K562 (cell line): Measurements from ENCODE around the gene RPS6KA4. TPM values are rescaled to one million over a fixed set of nuclear protein-coding genes. Genes with fewer than 3 reads are reported as not detected.

Experiments used
- BHLHE40 ChIP-seq: IDR thresholded peaks from 2 replicates; pipeline ENCODE4 v1.6.1; 2011; ENCODE audit warnings: low read length, improper control_type of control experiment
- CREB5 ChIP-seq: fragments of 250-450 bp; sonication (Bioruptor Pico); IDR thresholded peaks from 2 replicates; pipeline ENCODE4 v1.5.0; 2020; ENCODE audit warnings: mild to moderate bottlenecking
- CXXC5 ChIP-seq: fragments of 250-450 bp; sonication (Bioruptor Pico); IDR thresholded peaks from 2 replicates; pipeline ENCODE4 v1.8.0; 2022; ENCODE audit warnings: inconsistent platforms, mild to moderate bottlenecking, moderate library complexity
- FOXA3 ChIP-seq, 2 experiments: fragments of 450-650 bp in 1 of 2; sonication (generic) in 1 of 2; formaldehyde crosslinking; IDR thresholded peaks in 1 of 2; conservative IDR thresholded peaks in 1 of 2; 2 replicates each; pipeline versions ENCODE4 v1.4.0 to v1.8.0; 2020 to 2022; ENCODE audit warnings: mild to moderate bottlenecking in 2 of 2, missing genetic modification reagents in 1 of 2
- FOXP4 ChIP-seq: sonication (generic); formaldehyde crosslinking; IDR thresholded peaks from 2 replicates; pipeline ENCODE4 v1.8.0; 2022; ENCODE audit warnings: mild to moderate bottlenecking, missing genetic modification reagents, borderline replicate concordance
- HINFP ChIP-seq: fragments of 450-650 bp; conservative IDR thresholded peaks from 2 replicates; pipeline ENCODE4 v1.6.1; 2016; ENCODE audit warnings: missing genetic modification characterization, low read depth, mild to moderate bottlenecking, control low read depth, missing compliant biosample characterization
- KLF10 ChIP-seq: fragments of 250-450 bp; sonication (Bioruptor Pico); IDR thresholded peaks from 2 replicates; pipeline ENCODE4 v1.6.1; 2021; ENCODE audit warnings: matching md5 sums
- NUFIP1 ChIP-seq: fragments of 450-650 bp; IDR thresholded peaks from 2 replicates; pipeline ENCODE4 v1.6.1; 2018; ENCODE audit not compliant: partially characterized antibody
- RBM34 ChIP-seq: fragments of 200-400 bp; formaldehyde crosslinking; IDR thresholded peaks from 2 replicates; pipeline ENCODE4 v1.6.1; 2018; ENCODE audit warnings: low read length, borderline replicate concordance; ENCODE audit not compliant: insufficient read depth
- SAP30 ChIP-seq: fragments of 200-600 bp; sonication (generic); IDR thresholded peaks from 2 replicates; pipeline ENCODE4 v1.6.1; 2012; ENCODE audit warnings: borderline replicate concordance, low read depth, mild to moderate bottlenecking, moderate library complexity, low read length, control low read depth, inconsistent platforms; ENCODE audit not compliant: insufficient read depth, poor library complexity, severe bottlenecking
- SMARCA4 ChIP-seq: fragments of 450-650 bp; IDR thresholded peaks from 2 replicates; pipeline ENCODE4 v1.6.1; 2016
- ZNF165 ChIP-seq: fragments of 250-450 bp; sonication (Bioruptor Pico); IDR thresholded peaks from 2 replicates; pipeline ENCODE4 v1.4.0; 2020; ENCODE audit warnings: borderline replicate concordance
- ZNF217 ChIP-seq: sonication (generic); formaldehyde crosslinking; IDR thresholded peaks from 2 replicates; pipeline ENCODE4 v1.8.0; 2022; ENCODE audit warnings: mild to moderate bottlenecking, missing genetic modification reagents
- ZNF609 ChIP-seq: sonication (generic); formaldehyde crosslinking; IDR thresholded peaks from 2 replicates; pipeline ENCODE4 v1.8.1; 2023; ENCODE audit warnings: missing genetic modification reagents, mild to moderate bottlenecking, borderline replicate concordance
- ZNF668 ChIP-seq: fragments of 250-450 bp; sonication (Bioruptor Pico); IDR thresholded peaks from 2 replicates; pipeline ENCODE4 v1.8.0; 2022; ENCODE audit warnings: mild to moderate bottlenecking, inconsistent platforms
- ZSCAN32 ChIP-seq: fragments of 450-650 bp; formaldehyde crosslinking; IDR thresholded peaks from 2 replicates; pipeline ENCODE4 v1.4.0; 2020; ENCODE audit warnings: mild to moderate bottlenecking, moderate library complexity
- polyA plus RNA-seq, 8 experiments: library from polyadenylated mRNA; depleted of rRNA in 4 of 8; stranded (reverse) in 5 of 8; unstranded in 3 of 8; fragments of >200 nt; fragmentation: Nextera tagmentation in 2 of 8; fragmentation: Illumina TruSeq in 1 of 8; extraction: Ambion mirVana in 2 of 8; extraction: Trizol in 1 of 8; gene quantifications; 2 replicates each; pipeline versions ENCODE4 v1.2.1 to v1.2.3, GENCODE V29; 2011 to 2014; ENCODE audit warnings: inconsistent platforms in 1 of 8, missing spikeins in 1 of 8
- total RNA-seq, 7 experiments: library from RNA; depleted of rRNA in 6 of 7; stranded (reverse); fragments of >200 nt in 6 of 7; fragmentation: Illumina TruSeq in 2 of 7; extraction: Trizol in 2 of 7; gene quantifications; 2 replicates each; pipeline versions ENCODE4 v1.2.1 to v1.2.3, GENCODE V29; 2011 to 2021; ENCODE audit warnings: low replicate concordance in 1 of 7

Gene RPS6KA4
- total and polyA plus RNA-seq, 9 of the 15 experiments (the other 6 are each of a cell fraction or from before 2014, with no cell fraction given) = 0.15 to 23.8 (median 9.8) TPM

- TF ChIP-seq RBM34 = no peak
- no peak for TF ChIP-seq ZNF217 (CRISPR knock-in tag)
- TF ChIP-seq FOXA3 (CRISPR knock-in tag; conservative IDR thresholded peaks at IDR 0.05 in 1 of 2, IDR thresholded peaks at IDR 0.05 in 1 of 2) = no peak
- TF ChIP-seq KLF10 (CRISPR knock-in tag) = no peak
- peak; percentile 78 for TF ChIP-seq CXXC5
- no peak for TF ChIP-seq HINFP
- no peak for TF ChIP-seq FOXP4 (CRISPR knock-in tag)
- TF ChIP-seq ZNF609 (CRISPR knock-in tag) = no peak
- TF ChIP-seq BHLHE40 = no peak; the same call in 1 of the 2 replicates
- TF ChIP-seq SMARCA4 = no peak
- TF ChIP-seq SAP30 = no peak
- TF ChIP-seq CREB5 = no peak
- no peak for TF ChIP-seq ZSCAN32 (CRISPR knock-in tag)
- TF ChIP-seq ZNF165 = no peak
- TF ChIP-seq NUFIP1 = no peak
- TF ChIP-seq ZNF668 = no peak
Observed at GRCh38 chr11:64341851-64342791, 16.8 kb upstream of the RPS6KA4 start (continued).
